GM10266 (cell line): ENCODE data around the gene PCDHA5.
"Not testable (repeated sequence)": the region's sequence is repeated elsewhere in the genome, so short reads cannot be mapped to it uniquely, and the experiment has no call there.

ENCODE experiments used
- DNase-seq: peaks from one replicate; pipeline ENCODE4 v3.0.0; 2012; ENCODE audit errors: extremely low spot score
- TF ChIP-seq, protein P1 (sequence below): IDR thresholded peaks from 2 replicates; pipeline ENCODE4 v1.5.1; 2012; ENCODE audit warnings: mild to moderate bottlenecking, low read depth; ENCODE audit not compliant: control insufficient read depth, insufficient read depth; ENCODE audit errors: missing control alignments

Gene PCDHA5

GRCh38 chr5:140835622-140836510 is 14.5 kb downstream of the PCDHA5 start:
- no peak for DNase-seq
- TF ChIP-seq, protein P1, sequence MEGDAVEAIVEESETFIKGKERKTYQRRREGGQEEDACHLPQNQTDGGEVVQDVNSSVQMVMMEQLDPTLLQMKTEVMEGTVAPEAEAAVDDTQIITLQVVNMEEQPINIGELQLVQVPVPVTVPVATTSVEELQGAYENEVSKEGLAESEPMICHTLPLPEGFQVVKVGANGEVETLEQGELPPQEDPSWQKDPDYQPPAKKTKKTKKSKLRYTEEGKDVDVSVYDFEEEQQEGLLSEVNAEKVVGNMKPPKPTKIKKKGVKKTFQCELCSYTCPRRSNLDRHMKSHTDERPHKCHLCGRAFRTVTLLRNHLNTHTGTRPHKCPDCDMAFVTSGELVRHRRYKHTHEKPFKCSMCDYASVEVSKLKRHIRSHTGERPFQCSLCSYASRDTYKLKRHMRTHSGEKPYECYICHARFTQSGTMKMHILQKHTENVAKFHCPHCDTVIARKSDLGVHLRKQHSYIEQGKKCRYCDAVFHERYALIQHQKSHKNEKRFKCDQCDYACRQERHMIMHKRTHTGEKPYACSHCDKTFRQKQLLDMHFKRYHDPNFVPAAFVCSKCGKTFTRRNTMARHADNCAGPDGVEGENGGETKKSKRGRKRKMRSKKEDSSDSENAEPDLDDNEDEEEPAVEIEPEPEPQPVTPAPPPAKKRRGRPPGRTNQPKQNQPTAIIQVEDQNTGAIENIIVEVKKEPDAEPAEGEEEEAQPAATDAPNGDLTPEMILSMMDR: no peak

- no peak for DNase-seq
- TF ChIP-seq, protein P1: no peak
These were observed 19.9 kb downstream of the PCDHA5 start, which contains the start of gene PCDHA8 for GRCh38 chr5:140840978-140841962. Gene PCDHA8, plus strand, starts transcription at chr5:140841187. Its CDS starts 135 bp downstream, at chr5:140841322.

DNA sequence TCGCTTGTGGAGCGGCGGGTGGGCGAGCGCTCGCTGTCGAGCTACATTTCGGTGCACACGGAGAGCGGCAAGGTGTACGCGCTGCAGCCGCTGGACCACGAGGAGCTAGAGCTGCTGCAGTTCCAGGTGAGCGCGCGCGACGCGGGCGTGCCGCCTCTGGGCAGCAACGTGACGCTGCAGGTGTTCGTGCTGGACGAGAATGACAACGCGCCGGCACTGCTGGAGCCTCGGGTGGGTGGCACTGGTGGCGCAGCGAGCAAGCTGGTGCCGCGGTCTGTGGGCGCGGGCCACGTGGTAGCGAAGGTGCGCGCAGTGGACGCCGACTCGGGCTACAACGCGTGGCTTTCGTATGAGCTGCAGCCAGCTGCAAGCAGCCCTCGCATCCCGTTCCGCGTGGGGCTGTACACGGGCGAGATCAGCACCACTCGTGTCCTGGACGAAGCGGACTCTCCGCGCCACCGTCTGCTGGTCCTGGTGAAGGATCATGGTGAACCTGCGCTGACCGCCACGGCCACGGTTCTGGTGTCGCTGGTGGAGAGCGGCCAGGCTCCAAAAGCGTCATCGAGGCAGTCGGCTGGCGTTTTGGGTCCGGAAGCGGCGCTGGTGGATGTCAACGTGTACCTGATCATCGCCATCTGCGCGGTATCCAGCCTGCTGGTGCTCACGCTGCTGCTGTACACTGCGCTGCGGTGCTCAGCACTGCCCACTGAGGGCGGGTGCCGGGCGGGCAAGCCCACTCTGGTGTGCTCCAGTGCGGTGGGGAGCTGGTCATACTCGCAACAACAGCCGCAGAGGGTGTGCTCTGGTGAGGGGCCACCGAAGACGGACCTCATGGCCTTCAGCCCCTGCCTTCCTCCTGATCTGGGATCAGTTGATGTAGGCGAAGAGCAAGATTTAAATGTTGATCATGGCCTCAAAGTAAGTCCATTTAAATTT is 21.7 kb downstream of the PCDHA5 start:
- TF ChIP-seq, protein P1: no peak
- DNase-seq: no peak

DNA sequence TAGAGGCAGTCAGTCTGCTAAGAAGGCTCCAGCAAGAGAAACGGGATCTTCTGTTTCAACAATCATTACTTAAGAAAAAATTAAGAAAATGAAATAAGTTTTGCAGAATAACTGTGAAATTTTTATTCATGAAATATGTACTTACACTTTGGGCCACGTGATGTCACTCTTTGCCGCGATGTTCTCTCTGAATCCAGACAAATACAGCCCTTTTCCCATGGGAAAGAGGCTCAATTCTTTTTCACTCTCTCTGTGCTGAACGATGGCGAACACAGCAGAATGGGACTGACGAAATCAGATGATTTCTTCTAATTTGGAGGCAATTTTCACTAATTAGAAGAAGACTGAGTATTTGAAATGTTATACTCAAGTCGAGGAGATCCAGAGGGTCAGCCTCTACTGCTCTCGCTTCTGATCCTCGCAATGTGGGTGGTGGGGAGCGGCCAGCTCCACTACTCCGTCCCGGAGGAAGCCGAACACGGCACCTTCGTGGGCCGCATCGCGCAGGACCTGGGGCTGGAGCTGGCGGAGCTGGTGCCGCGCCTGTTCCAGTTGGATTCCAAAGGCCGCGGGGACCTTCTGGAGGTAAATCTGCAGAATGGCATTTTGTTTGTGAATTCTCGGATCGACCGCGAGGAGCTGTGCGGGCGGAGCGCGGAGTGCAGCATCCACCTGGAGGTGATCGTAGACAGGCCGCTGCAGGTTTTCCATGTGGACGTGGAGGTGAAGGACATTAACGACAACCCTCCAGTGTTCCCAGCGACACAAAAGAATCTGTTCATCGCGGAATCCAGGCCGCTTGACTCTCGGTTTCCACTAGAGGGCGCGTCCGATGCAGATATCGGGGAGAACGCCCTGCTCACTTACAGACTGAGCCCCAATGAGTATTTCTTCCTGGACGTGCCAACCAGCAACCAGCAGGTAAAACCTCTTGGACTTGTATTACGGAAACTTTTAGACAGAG is 27.0 kb downstream of the PCDHA5 start, which contains the start of gene PCDHA9:
TSS of gene PCDHA9 (plus strand) at position 244 of the 964 bp plus-strand sequence. CDS start at position 358, 114 bp downstream.
- DNase-seq: not testable (repeated sequence)

DNA sequence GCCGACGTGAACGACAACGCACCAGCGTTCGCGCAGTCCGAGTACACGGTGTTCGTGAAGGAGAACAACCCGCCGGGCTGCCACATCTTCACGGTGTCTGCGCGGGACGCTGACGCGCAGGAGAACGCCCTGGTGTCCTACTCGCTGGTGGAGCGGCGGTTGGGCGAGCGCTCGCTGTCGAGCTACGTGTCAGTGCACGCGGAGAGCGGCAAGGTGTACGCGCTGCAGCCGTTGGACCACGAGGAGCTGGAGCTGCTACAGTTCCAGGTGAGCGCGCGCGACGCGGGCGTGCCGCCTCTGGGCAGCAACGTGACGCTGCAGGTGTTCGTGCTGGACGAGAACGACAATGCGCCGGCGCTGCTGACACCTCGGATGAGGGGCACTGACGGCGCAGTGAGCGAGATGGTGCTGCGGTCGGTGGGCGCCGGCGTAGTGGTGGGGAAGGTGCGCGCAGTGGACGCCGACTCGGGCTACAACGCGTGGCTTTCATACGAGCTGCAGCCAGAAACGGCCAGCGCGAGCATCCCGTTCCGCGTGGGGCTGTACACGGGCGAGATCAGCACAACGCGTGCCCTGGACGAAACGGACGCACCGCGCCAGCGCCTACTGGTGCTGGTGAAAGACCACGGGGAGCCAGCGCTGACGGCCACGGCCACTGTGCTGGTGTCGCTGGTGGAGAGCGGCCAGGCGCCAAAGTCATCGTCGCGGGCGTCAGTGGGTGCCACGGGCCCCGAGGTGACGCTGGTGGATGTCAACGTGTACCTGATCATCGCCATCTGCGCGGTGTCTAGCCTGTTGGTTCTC is 28.6 kb downstream of the PCDHA5 start:
- not testable (repeated sequence) for DNase-seq

- no peak for DNase-seq
- TF ChIP-seq, protein P1: no peak
These were observed 34.6 kb downstream of the PCDHA5 start, which contains the start of gene PCDHA10 for GRCh38 chr5:140855772-140856674. Gene PCDHA10, plus strand, starts transcription at chr5:140855897. Its CDS starts 152 bp downstream, at chr5:140856049.
